ENCODE data around the gene NUAK2. TPM values are rescaled to one million over a fixed set of nuclear protein-coding genes. Genes with fewer than 3 reads are reported as not detected.

Gene NUAK2
- total and polyA plus RNA-seq, 2 donors, result 2.1 to 4.0 TPM

GRCh38 chr1:205273551-205273982, 48.0 kb downstream of the NUAK2 start:
- Histone ChIP-seq H3K36me3 (ENCODE audit: control insufficient read depth in 2 of 2, insufficient read depth in 2 of 2, low read length in 1 of 2) (no peaks in the 10 kb centered on the region), H3K27ac (ENCODE audit: low read depth in 1 of 2, low read length in 1 of 2) (no peak overlapping the region), H3K4me3 (ENCODE audit: low read length in 2 of 2) (no peak overlapping the region), H3K27me3 (ENCODE audit: control insufficient read depth in 2 of 2, insufficient read depth in 1 of 2, low read length in 1 of 2) (peaks cover 0 to 32% of the 10 kb centered on the region in 2 donors), H3K9me3 (ENCODE audit: control insufficient read depth in 2 of 2, insufficient read depth in 1 of 2, low read length in 1 of 2) (no peaks in the 10 kb centered on the region), H3K4me1 (ENCODE audit: control insufficient read depth in 2 of 2, insufficient read depth in 2 of 2, low read length in 2 of 2) (peaks cover 32 to 37% of the 10 kb centered on the region in 2 donors)
- DNase-seq (ENCODE audit: low read depth in 6 of 9, low spot score in 9 of 9), result peak; percentile 62 to 90 (median 81)
- 17% methylated on average over 7 of the region's 7 CpGs for WGBS

GRCh38 chr1:205272536-205272935, 49.0 kb downstream of the NUAK2 start:
- Histone ChIP-seq H3K4me3 (ENCODE audit: low read length in 2 of 2) (no peak overlapping the region), H3K27me3 (ENCODE audit: control insufficient read depth in 2 of 2, insufficient read depth in 1 of 2, low read length in 1 of 2) (peaks cover 0 to 42% of the 10 kb centered on the region in 2 donors), H3K4me1 (ENCODE audit: control insufficient read depth in 2 of 2, insufficient read depth in 2 of 2, low read length in 2 of 2) (peaks cover 26 to 30% of the 10 kb centered on the region in 2 donors), H3K36me3 (ENCODE audit: control insufficient read depth in 2 of 2, insufficient read depth in 2 of 2, low read length in 1 of 2) (no peaks in the 10 kb centered on the region), H3K27ac (ENCODE audit: low read depth in 1 of 2, low read length in 1 of 2) (no peak overlapping the region), H3K9me3 (ENCODE audit: control insufficient read depth in 2 of 2, insufficient read depth in 1 of 2, low read length in 1 of 2) (no peaks in the 10 kb centered on the region)
- 85% methylated on average over 3 of the region's 3 CpGs for WGBS
- no peak for DNase-seq (ENCODE audit: low read depth in 6 of 9, low spot score in 9 of 9)

- Histone ChIP-seq H3K27me3 (ENCODE audit: control insufficient read depth in 2 of 2, insufficient read depth in 1 of 2, low read length in 1 of 2) (peaks cover 0 to 50% of the 10 kb centered on the region in 2 donors), H3K36me3 (ENCODE audit: control insufficient read depth in 2 of 2, insufficient read depth in 2 of 2, low read length in 1 of 2) (no peaks in the 10 kb centered on the region), H3K4me3 (ENCODE audit: low read length in 2 of 2) (no peak overlapping the region), H3K4me1 (ENCODE audit: control insufficient read depth in 2 of 2, insufficient read depth in 2 of 2, low read length in 2 of 2) (peaks cover 26 to 30% of the 10 kb centered on the region in 2 donors), H3K27ac (ENCODE audit: low read depth in 1 of 2, low read length in 1 of 2) (no peak overlapping the region), H3K9me3 (ENCODE audit: control insufficient read depth in 2 of 2, insufficient read depth in 1 of 2, low read length in 1 of 2) (no peaks in the 10 kb centered on the region)
- WGBS, result 98% methylated on average over 18 of the region's 18 CpGs
- no peak for DNase-seq (ENCODE audit: low read depth in 6 of 9, low spot score in 9 of 9)
These were observed 49.8 kb downstream of the NUAK2 start for GRCh38 chr1:205271745-205272144.

GRCh38 chr1:205271277-205271676, 50.3 kb downstream of the NUAK2 start:
- Histone ChIP-seq H3K27ac (ENCODE audit: low read depth in 1 of 2, low read length in 1 of 2) (no peak overlapping the region), H3K36me3 (ENCODE audit: control insufficient read depth in 2 of 2, insufficient read depth in 2 of 2, low read length in 1 of 2) (no peaks in the 10 kb centered on the region), H3K4me3 (ENCODE audit: low read length in 2 of 2) (no peak overlapping the region), H3K9me3 (ENCODE audit: control insufficient read depth in 2 of 2, insufficient read depth in 1 of 2, low read length in 1 of 2) (no peaks in the 10 kb centered on the region), H3K27me3 (ENCODE audit: control insufficient read depth in 2 of 2, insufficient read depth in 1 of 2, low read length in 1 of 2) (peaks cover 0 to 53% of the 10 kb centered on the region in 2 donors), H3K4me1 (ENCODE audit: control insufficient read depth in 2 of 2, insufficient read depth in 2 of 2, low read length in 2 of 2) (peaks cover 26% of the 10 kb centered on the region in 2 donors)
- WGBS, result 95% methylated on average over 8 of the region's 8 CpGs
- no peak for DNase-seq (ENCODE audit: low read depth in 6 of 9, low spot score in 9 of 9)

DNA sequence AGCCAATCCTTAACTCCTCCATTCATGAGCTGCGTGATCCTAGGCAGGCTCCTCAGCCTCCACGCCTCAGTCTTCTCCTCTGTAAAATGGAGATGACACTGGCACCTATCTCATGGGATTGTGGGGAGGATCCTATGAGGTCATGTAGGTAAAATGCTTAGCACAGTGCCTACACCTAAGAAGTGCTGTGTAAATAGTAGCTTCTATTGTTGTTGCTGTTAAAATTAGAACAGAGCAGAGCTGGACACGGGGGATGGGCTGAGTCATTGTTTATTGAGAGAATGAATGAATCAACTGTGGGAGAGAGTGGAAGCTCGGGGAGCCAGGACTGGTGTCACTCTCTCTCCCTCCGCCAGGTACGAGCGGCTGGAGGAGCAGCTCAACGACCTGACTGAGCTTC, 50.8 kb downstream of the NUAK2 start:
- Histone ChIP-seq H3K27ac (ENCODE audit: low read depth in 1 of 2, low read length in 1 of 2) (no peak overlapping the region), H3K4me1 (ENCODE audit: control insufficient read depth in 2 of 2, insufficient read depth in 2 of 2, low read length in 2 of 2) (peaks cover 20 to 23% of the 10 kb centered on the region in 2 donors)
- WGBS, result 79% methylated on average over 8 of the region's 8 CpGs

GRCh38 chr1:205270271-205270670, 51.3 kb downstream of the NUAK2 start:
- Histone ChIP-seq H3K4me1 (ENCODE audit: control insufficient read depth in 2 of 2, insufficient read depth in 2 of 2, low read length in 2 of 2) (peaks cover 16 to 18% of the 10 kb centered on the region in 2 donors), H3K9me3 (ENCODE audit: control insufficient read depth in 2 of 2, insufficient read depth in 1 of 2, low read length in 1 of 2) (no peaks in the 10 kb centered on the region), H3K27me3 (ENCODE audit: control insufficient read depth in 2 of 2, insufficient read depth in 1 of 2, low read length in 1 of 2) (peaks cover 0 to 55% of the 10 kb centered on the region in 2 donors), H3K4me3 (ENCODE audit: low read length in 2 of 2) (no peak overlapping the region), H3K36me3 (ENCODE audit: control insufficient read depth in 2 of 2, insufficient read depth in 2 of 2, low read length in 1 of 2) (no peaks in the 10 kb centered on the region), H3K27ac (ENCODE audit: low read depth in 1 of 2, low read length in 1 of 2) (no peak overlapping the region)
- WGBS, result 98% methylated on average over 7 of the region's 7 CpGs
- DNase-seq (ENCODE audit: low read depth in 6 of 9, low spot score in 9 of 9), result no peak

More for the DNA sequence above, 50.8 kb downstream of the NUAK2 start:
- Histone ChIP-seq H3K4me3 (ENCODE audit: low read length in 2 of 2) (no peak overlapping the region), H3K9me3 (ENCODE audit: control insufficient read depth in 2 of 2, insufficient read depth in 1 of 2, low read length in 1 of 2) (no peaks in the 10 kb centered on the region), H3K36me3 (ENCODE audit: control insufficient read depth in 2 of 2, insufficient read depth in 2 of 2, low read length in 1 of 2) (no peaks in the 10 kb centered on the region), H3K27me3 (ENCODE audit: control insufficient read depth in 2 of 2, insufficient read depth in 1 of 2, low read length in 1 of 2) (peaks cover 0 to 54% of the 10 kb centered on the region in 2 donors)
- DNase-seq (ENCODE audit: low read depth in 6 of 9, low spot score in 9 of 9), result no peak

GRCh38 chr1:205269711-205270110, 51.8 kb downstream of the NUAK2 start:
- H3K4me3 ChIP-seq (ENCODE audit: low read length in 2 of 2), result no peak overlapping the region
- H3K27me3 ChIP-seq (ENCODE audit: control insufficient read depth in 2 of 2, insufficient read depth in 1 of 2, low read length in 1 of 2), result peaks cover 0 to 60% of the 10 kb centered on the region in 2 donors
- 98% methylated on average over 8 of the region's 8 CpGs for WGBS
- no peak overlapping the region for H3K27ac ChIP-seq (ENCODE audit: low read depth in 1 of 2, low read length in 1 of 2)
- no peaks in the 10 kb centered on the region for H3K9me3 ChIP-seq (ENCODE audit: control insufficient read depth in 2 of 2, insufficient read depth in 1 of 2, low read length in 1 of 2)
- no peaks in the 10 kb centered on the region for H3K36me3 ChIP-seq (ENCODE audit: control insufficient read depth in 2 of 2, insufficient read depth in 2 of 2, low read length in 1 of 2)
- no peak for DNase-seq (ENCODE audit: low read depth in 6 of 9, low spot score in 9 of 9)
- H3K4me1 ChIP-seq (ENCODE audit: control insufficient read depth in 2 of 2, insufficient read depth in 2 of 2, low read length in 2 of 2), result peaks cover 12 to 13% of the 10 kb centered on the region in 2 donors

- H3K9me3 ChIP-seq (ENCODE audit: control insufficient read depth in 2 of 2, insufficient read depth in 1 of 2, low read length in 1 of 2), result no peaks in the 10 kb centered on the region
- H3K4me1 ChIP-seq (ENCODE audit: control insufficient read depth in 2 of 2, insufficient read depth in 2 of 2, low read length in 2 of 2), result peaks cover 6 to 7% of the 10 kb centered on the region in 2 donors
- no peak for DNase-seq (ENCODE audit: low read depth in 6 of 9, low spot score in 9 of 9)
- no peaks in the 10 kb centered on the region for H3K36me3 ChIP-seq (ENCODE audit: control insufficient read depth in 2 of 2, insufficient read depth in 2 of 2, low read length in 1 of 2)
- H3K4me3 ChIP-seq (ENCODE audit: low read length in 2 of 2), result no peak overlapping the region
- H3K27me3 ChIP-seq (ENCODE audit: control insufficient read depth in 2 of 2, insufficient read depth in 1 of 2, low read length in 1 of 2), result peaks cover 0 to 62% of the 10 kb centered on the region in 2 donors
- H3K27ac ChIP-seq (ENCODE audit: low read depth in 1 of 2, low read length in 1 of 2), result no peak overlapping the region
- WGBS, result 95% methylated on average over 48 of the region's 48 CpGs
These were observed 52.5 kb downstream of the NUAK2 start for GRCh38 chr1:205268846-205269680.

DNA sequence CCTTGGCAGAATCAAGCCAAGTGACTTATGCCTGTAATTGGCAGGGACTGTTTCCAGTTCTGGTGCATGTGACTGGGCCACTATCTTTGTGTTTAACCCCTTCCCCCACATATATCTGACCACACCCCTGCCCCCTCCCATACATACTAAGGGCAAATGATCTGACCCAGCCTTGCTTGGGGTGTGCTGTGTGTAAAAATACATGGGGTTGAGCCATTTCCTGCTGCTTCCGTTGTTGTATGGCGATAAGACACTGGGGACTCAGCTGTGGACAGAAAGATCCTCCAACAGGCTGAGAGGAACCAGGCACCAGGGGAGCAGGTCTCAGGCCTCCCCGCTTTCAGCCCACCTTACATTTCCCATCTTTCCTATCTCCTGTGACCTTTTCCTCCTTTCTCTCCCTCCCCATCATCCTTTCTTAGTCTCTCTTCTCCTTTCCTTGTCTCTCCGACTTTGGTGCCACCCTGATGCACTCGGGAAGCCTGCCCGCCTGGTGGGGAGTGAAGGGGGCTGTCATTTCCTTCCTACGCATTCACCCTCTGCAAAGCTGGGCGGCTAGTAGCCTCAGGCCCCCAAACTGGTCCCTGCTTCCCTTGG, 54.1 kb downstream of the NUAK2 start:
- 60% methylated on average over 8 of the region's 8 CpGs for WGBS
- no peak overlapping the region for H3K4me3 ChIP-seq (ENCODE audit: low read length in 2 of 2)
- H3K36me3 ChIP-seq (ENCODE audit: control insufficient read depth in 2 of 2, insufficient read depth in 2 of 2, low read length in 1 of 2), result no peaks in the 10 kb centered on the region
- peaks cover 0 to 74% of the 10 kb centered on the region in 2 donors for H3K27me3 ChIP-seq (ENCODE audit: control insufficient read depth in 2 of 2, insufficient read depth in 1 of 2, low read length in 1 of 2)
- no peak for DNase-seq (ENCODE audit: low read depth in 6 of 9, low spot score in 9 of 9)
- no peaks in the 10 kb centered on the region for H3K9me3 ChIP-seq (ENCODE audit: control insufficient read depth in 2 of 2, insufficient read depth in 1 of 2, low read length in 1 of 2)
- no peak overlapping the region for H3K27ac ChIP-seq (ENCODE audit: low read depth in 1 of 2, low read length in 1 of 2)
- peaks cover 0 to 7% of the 10 kb centered on the region in 2 donors for H3K4me1 ChIP-seq (ENCODE audit: control insufficient read depth in 2 of 2, insufficient read depth in 2 of 2, low read length in 2 of 2)
